UCSD-AML1 (cell line): ENCODE data around the gene TMEM272.
"Not testable (repeated sequence)": the region's sequence is repeated elsewhere in the genome, so short reads cannot be mapped to it uniquely, and the experiment has no call there.

Source experiments
- DNase-seq: peaks from one replicate; lab custom pipeline; 2025; ENCODE audit not compliant: unreplicated experiment; lab: John Stamatoyannopoulos, UW

TMEM272 gene

GRCh38 chr13:51825681-51826254 lies 19.2 kb downstream of the TMEM272 start:
- DNase-seq, result no peak

- DNase-seq, result no peak
Measured at GRCh38 chr13:51825165-51825592, 19.8 kb downstream of the TMEM272 start.

GRCh38 chr13:51824712-51825111 lies 20.3 kb downstream of the TMEM272 start:
- not testable (repeated sequence) for DNase-seq

- DNase-seq, result no peak
Measured at GRCh38 chr13:51823863-51824262, 21.1 kb downstream of the TMEM272 start.

GRCh38 chr13:51823359-51823758 lies 21.6 kb downstream of the TMEM272 start:
- no peak for DNase-seq

GRCh38 chr13:51822106-51822815 lies 22.7 kb downstream of the TMEM272 start:
- DNase-seq, result no peak

GRCh38 chr13:51821606-51822005 lies 23.4 kb downstream of the TMEM272 start:
- DNase-seq, result peak; percentile 44

GRCh38 chr13:51820016-51820597 lies 24.9 kb downstream of the TMEM272 start:
- DNase-seq, result no peak

- no peak for DNase-seq
Measured at GRCh38 chr13:51819544-51819943, 25.4 kb downstream of the TMEM272 start.

GRCh38 chr13:51818781-51819511 lies 26.0 kb downstream of the TMEM272 start:
- no peak for DNase-seq

- DNase-seq, result no peak
Measured at GRCh38 chr13:51818276-51818675, 26.7 kb downstream of the TMEM272 start.

- no peak for DNase-seq
Measured at GRCh38 chr13:51817717-51818116, 27.3 kb downstream of the TMEM272 start.

- no peak for DNase-seq
Measured at GRCh38 chr13:51816604-51817249, 28.2 kb downstream of the TMEM272 start.

GRCh38 chr13:51815848-51816247 lies 29.1 kb downstream of the TMEM272 start:
- no peak for DNase-seq

- peak; percentile 60 for DNase-seq
Measured at GRCh38 chr13:51814825-51815650, 29.9 kb downstream of the TMEM272 start.

GRCh38 chr13:51814071-51814470 lies 30.9 kb downstream of the TMEM272 start:
- no peak for DNase-seq

GRCh38 chr13:51811920-51812451 lies 33.0 kb downstream of the TMEM272 start:
- DNase-seq, result peak; percentile 29

- DNase-seq, result no peak
Measured at GRCh38 chr13:51811046-51811445, 33.9 kb downstream of the TMEM272 start.

GRCh38 chr13:51808811-51809210 lies 36.2 kb downstream of the TMEM272 start:
- no peak for DNase-seq

GRCh38 chr13:51807041-51807440 lies 37.9 kb downstream of the TMEM272 start:
- DNase-seq, result no peak
